ENCODE results near the gene NECTIN4.

NECTIN4 gene

GRCh38 chr1:161090617-161091016, 1.3 kb upstream of the NECTIN4 start:
- H3K9me2 ChIP-seq (replicated peaks; ENCODE audit: control insufficient read depth, low read length), result no peaks in the 10 kb centered on the region
- TF ChIP-seq, protein P1, sequence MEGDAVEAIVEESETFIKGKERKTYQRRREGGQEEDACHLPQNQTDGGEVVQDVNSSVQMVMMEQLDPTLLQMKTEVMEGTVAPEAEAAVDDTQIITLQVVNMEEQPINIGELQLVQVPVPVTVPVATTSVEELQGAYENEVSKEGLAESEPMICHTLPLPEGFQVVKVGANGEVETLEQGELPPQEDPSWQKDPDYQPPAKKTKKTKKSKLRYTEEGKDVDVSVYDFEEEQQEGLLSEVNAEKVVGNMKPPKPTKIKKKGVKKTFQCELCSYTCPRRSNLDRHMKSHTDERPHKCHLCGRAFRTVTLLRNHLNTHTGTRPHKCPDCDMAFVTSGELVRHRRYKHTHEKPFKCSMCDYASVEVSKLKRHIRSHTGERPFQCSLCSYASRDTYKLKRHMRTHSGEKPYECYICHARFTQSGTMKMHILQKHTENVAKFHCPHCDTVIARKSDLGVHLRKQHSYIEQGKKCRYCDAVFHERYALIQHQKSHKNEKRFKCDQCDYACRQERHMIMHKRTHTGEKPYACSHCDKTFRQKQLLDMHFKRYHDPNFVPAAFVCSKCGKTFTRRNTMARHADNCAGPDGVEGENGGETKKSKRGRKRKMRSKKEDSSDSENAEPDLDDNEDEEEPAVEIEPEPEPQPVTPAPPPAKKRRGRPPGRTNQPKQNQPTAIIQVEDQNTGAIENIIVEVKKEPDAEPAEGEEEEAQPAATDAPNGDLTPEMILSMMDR (IDR thresholded peaks at IDR 0.05; ENCODE audit: low read depth, low read length, poor library complexity, severe bottlenecking), result no peak
- no peak for TF ChIP-seq EZH2phosphoT487 (IDR thresholded peaks at IDR 0.05; ENCODE audit: borderline replicate concordance, low read length)
- H4K20me1 ChIP-seq (ENCODE audit: control insufficient read depth, insufficient read depth, low read depth, low read length), result no peaks in the 10 kb centered on the region
- no peaks in the 10 kb centered on the region for H3K9me3 ChIP-seq (ENCODE audit: control insufficient read depth, insufficient read depth, low read length)
- H3K27ac ChIP-seq (ENCODE audit: low read depth, low read length), result no peak overlapping the region
- no peaks in the 10 kb centered on the region for H3K4me1 ChIP-seq (ENCODE audit: control insufficient read depth, low read length)
- no peaks in the 10 kb centered on the region for H3F3A ChIP-seq (ENCODE audit: control insufficient read depth, insufficient read depth)
- no peaks in the 10 kb centered on the region for H3K36me3 ChIP-seq (ENCODE audit: control insufficient read depth, low read length)
- H3K4me3 ChIP-seq (ENCODE audit: low read length), result no peak overlapping the region
- no peaks in the 10 kb centered on the region for H3K79me2 ChIP-seq (ENCODE audit: control insufficient read depth, low read length)
- no peak overlapping the region for H3K4me2 ChIP-seq (ENCODE audit: low read length)
- H3K27me3 ChIP-seq (ENCODE audit: control insufficient read depth, low read length), result no peaks in the 10 kb centered on the region

DNA sequence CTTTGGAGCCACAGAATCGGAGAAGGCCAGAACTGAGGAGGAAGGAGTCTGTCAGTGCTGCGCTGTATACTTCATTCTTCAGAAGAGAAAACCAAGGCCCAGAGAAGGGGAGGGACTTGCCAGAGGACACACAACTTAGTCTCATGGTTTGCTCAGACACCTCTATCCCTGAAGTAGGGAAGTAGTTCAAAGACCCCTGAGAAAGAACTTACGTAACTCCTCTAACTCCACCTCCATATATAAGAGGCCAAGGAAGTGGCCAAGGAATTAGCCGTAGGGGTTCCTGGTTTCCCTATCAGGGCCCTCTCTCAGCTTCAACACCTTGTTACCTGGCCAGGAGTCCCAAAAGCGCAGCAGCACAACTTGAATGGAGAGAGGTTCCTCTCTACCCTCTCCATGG, 580 bp upstream of the NECTIN4 start:
- no peaks in the 10 kb centered on the region for H3K9me2 ChIP-seq (replicated peaks; ENCODE audit: control insufficient read depth, low read length)
- no peak overlapping the region for H3K27ac ChIP-seq (ENCODE audit: low read depth, low read length)
- no peaks in the 10 kb centered on the region for H4K20me1 ChIP-seq (ENCODE audit: control insufficient read depth, insufficient read depth, low read depth, low read length)
- no peak overlapping the region for H3K4me2 ChIP-seq (ENCODE audit: low read length)
- H3K36me3 ChIP-seq (ENCODE audit: control insufficient read depth, low read length), result no peaks in the 10 kb centered on the region
- H3K4me3 ChIP-seq (ENCODE audit: low read length), result no peak overlapping the region
- H3K79me2 ChIP-seq (ENCODE audit: control insufficient read depth, low read length), result no peaks in the 10 kb centered on the region
- H3K4me1 ChIP-seq (ENCODE audit: control insufficient read depth, low read length), result no peaks in the 10 kb centered on the region
- no peaks in the 10 kb centered on the region for H3K27me3 ChIP-seq (ENCODE audit: control insufficient read depth, low read length)
- H3F3A ChIP-seq (ENCODE audit: control insufficient read depth, insufficient read depth), result no peaks in the 10 kb centered on the region
- no peak for TF ChIP-seq EZH2phosphoT487 (IDR thresholded peaks at IDR 0.05; ENCODE audit: borderline replicate concordance, low read length)
- TF ChIP-seq, protein P1 (IDR thresholded peaks at IDR 0.05; ENCODE audit: low read depth, low read length, poor library complexity, severe bottlenecking), result no peak
- no peaks in the 10 kb centered on the region for H3K9me3 ChIP-seq (ENCODE audit: control insufficient read depth, insufficient read depth, low read length)

DNA sequence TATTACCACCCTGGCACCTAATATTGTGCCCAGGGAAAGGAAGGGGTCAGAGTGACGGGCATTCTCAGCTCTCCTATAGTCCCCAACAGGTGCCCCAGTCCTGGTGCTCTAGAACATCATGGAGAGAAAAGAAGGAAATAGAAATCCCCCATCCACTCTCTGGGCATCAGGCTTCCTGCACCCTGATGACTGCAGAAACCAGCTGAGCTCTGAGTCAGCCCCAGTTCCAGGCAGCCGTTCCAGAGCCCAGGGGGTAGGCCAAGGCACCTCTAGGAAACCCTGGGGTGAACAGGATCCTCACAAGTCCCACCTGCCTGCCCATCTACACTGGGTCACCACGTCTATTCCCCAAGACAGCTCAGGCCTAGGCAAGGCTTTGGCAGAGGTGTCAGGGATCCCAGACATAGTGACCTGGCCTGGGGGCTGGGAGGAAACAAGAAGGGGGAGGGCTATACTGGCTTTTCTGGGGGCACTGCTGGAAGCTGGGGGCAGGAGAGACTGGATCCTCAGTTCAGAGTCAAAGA, 709 bp downstream of the NECTIN4 start:
- Histone ChIP-seq H3K4me3 (ENCODE audit: low read length) (no peak overlapping the region), H3K9me3 (ENCODE audit: control insufficient read depth, insufficient read depth, low read length) (no peaks in the 10 kb centered on the region), H3K9me2 (replicated peaks; ENCODE audit: control insufficient read depth, low read length) (no peaks in the 10 kb centered on the region), H3K4me2 (ENCODE audit: low read length) (no peak overlapping the region), H3K27ac (ENCODE audit: low read depth, low read length) (no peak overlapping the region), H3K79me2 (ENCODE audit: control insufficient read depth, low read length) (no peaks in the 10 kb centered on the region), H3F3A (ENCODE audit: control insufficient read depth, insufficient read depth) (no peaks in the 10 kb centered on the region), H4K20me1 (ENCODE audit: control insufficient read depth, insufficient read depth, low read depth, low read length) (no peaks in the 10 kb centered on the region), H3K27me3 (ENCODE audit: control insufficient read depth, low read length) (no peaks in the 10 kb centered on the region), H3K36me3 (ENCODE audit: control insufficient read depth, low read length) (no peaks in the 10 kb centered on the region), H3K4me1 (ENCODE audit: control insufficient read depth, low read length) (no peaks in the 10 kb centered on the region)
- TF ChIP-seq, protein P1 (IDR thresholded peaks at IDR 0.05; ENCODE audit: low read depth, low read length, poor library complexity, severe bottlenecking), result no peak
- TF ChIP-seq EZH2phosphoT487 (IDR thresholded peaks at IDR 0.05; ENCODE audit: borderline replicate concordance, low read length), result no peak

Measured in DOHH2 (cell line).